CD4-positive, alpha-beta T cell treated with Interleukin-21 for 1 hour (primary cell): ENCODE results near the gene COL20A1.

Experiments
- DNase-seq: peaks from one replicate; pipeline ENCODE4 v3.0.0-alpha.2; 2020

Gene COL20A1

DNA sequence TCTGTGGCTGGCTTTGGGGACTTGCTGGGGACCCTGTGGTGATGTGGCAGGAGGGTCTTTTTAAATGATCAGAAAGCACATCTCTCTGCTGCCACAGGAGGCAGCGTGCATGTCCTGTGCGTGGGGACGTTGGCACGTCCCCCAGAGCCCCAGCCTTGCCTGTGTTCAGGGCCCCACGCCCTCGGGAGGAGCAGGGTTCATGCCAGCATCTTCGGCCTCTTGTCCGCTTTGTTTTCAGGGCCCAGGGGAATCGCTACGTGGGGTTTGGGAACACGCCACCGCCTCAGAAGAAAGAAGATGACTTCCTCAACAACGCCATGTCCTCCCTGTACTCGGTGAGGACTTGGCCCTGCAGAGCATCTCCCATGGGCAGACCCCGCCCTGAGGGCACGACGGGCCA is 14.3 kb upstream of the COL20A1 start:
- DNase-seq, result no peak

DNA sequence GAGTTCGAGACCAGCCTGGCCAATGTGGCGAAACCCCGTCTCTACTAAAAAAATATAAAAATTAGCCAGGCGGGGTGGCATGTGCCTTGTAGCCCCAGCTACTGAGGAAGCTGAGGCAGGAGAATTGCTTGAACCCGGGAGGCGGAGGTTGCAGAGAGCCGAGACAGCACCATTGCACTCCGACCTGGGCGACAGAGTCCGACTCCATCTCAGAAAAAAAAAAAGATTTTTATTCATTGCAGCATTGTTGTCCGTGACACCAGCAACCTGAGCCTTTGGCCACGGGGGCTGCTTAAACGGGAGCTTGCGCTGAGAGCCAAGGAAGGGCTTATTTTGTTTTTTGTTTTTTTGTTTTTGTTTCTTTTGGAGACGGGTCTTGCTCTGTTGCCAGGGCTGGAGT is 13.1 kb upstream of the COL20A1 start:
- no peak for DNase-seq

DNA sequence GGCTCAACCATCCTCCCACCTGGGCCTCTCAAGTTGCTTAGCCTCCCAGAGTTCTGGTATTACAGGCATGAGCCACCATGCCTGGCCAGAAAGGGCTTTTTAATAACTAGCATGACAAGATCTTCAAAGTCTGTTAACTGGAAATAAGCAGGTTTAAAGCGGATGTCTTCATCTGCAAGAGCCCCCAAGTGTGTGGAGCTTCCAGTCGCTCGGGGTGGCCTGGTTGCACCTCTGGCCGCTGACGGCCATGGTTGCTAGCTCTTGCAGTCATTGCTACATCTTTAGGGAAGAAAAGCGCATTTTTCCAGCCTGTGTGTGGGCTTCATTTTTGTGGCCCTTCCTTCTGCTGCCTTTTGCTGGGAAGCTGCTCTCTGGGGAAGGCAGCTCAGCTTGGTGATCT is 12.6 kb upstream of the COL20A1 start:
- no peak for DNase-seq

DNA sequence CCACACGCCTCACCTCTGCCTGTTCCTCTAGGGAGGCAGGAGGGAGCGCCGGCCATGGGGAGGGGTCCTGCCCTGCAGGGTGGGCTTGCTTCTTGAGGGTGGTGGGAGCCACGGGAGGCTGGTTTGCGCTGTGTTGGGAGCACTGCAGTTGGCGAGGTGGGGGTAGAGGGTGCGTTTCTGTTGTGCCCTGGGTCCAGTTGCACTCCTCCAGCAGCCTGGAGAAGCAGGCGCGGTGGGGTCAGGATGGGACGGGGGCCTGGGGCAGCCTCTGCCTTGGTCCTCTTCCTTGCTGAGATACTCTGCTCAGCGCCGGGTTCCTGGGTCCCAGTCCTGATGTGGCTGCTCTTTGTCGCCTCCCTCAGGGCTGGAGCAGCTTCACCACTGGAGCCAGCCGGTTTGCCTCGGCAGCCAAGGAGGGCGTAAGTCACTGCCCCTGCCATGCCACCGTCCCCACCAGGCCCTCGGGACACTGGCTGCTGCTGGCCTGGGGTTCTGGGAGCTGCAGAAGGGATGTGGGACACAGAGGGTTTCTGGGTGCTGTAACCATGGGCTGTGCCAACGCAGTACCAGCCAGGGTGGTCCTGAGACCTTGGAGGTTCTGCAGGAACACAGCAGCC is 11.9 kb upstream of the COL20A1 start:
- no peak for DNase-seq

DNA sequence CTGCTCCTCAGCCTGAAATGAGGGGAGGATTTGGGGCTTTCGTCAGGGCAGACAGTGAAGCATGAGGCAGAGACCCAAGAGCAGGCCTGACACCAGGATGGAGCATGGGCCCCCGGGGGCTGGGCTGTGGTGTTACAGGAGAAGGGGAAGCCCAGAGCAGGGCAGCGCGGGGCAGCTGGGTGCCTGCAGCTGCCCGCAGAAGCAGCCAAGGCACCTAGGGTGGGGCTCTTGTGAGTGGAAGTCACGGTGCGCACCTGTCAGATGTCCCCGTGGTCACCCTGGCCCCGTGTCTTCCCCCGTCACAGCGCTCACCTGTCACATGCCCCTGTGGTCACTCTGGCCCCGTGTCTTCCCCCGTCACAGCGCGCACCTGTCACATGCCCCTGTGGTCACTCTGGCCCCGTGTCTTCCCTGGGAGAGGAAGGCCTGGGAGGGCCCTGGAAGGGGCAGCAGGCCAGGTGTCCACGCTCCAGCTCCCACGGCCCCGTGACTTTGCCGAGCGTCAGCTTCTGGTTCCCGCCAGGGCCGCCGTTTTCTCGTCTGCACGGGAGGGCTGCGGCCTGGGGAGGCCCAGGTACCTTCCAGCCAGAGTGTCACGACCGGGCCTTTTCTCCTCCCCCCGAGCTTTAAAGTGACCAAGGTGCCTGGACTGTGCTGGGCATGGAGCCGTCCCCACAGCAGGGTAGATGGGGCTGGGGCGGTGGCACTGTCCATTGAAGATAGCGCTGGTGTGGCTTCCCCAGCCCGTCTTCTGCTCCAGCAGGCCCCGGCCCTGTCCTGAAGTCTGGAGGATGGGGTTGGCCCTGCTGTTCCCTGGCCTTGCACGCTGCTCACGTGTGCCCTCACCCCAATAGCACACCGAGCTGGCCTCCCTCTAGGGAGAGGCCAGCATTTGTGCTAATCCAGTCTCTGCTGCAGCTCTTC is 11.0 kb upstream of the COL20A1 start:
- no peak for DNase-seq

DNA sequence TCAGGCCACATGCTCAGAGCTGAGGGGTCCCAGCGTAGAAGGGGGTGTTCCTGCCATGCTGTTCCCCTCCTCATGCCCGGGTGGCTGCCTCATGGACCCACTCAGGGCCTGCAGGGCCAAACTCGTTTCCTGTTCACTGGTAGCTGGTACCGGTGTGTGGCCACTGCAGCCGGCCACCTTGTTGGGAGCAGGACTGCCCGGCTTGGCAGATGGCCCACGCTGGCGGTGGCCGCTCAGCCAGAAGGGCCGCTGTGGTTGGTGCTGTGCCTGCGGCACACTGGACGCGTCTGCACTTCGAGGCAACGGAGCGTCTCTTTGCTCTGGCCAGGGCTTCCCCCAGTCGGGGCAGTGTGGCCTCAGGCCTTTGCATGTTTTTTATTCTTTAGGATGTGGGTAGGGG is 10.0 kb upstream of the COL20A1 start:
- no peak for DNase-seq

DNA sequence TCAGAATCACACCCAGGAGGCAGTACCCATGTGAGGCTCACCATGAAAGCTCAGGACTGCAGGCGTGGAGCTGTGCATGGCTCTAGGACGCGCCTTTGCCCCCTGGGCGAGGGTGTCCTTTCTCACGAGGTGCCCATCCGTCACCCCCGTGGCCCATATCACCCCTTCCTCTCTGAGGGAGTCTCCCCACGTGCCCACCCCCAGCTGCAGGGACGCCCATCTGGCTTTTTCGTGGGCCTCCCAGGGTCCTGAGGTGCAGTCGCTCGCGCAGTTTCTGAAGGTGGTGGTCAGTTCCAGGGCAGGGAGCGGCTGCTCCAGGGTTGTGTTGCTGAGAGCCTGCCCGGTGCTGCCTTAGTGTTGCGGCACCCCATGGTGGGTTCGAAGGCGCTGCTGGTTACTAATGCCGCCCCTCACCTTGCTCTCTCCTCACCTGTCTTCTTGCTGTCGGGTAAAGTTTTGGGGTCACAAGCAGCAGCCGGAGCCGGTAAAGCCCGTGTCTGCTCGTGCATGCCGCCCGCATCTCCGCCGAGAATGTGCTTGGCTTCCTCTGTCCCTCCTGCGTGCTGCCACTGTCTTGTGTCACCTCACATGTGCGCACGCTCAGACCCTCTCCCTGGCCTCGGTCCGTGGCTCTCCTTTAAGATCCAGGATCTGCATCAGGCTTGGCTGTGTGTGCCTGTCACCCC is 9.4 kb upstream of the COL20A1 start:
- DNase-seq, result no peak

DNA sequence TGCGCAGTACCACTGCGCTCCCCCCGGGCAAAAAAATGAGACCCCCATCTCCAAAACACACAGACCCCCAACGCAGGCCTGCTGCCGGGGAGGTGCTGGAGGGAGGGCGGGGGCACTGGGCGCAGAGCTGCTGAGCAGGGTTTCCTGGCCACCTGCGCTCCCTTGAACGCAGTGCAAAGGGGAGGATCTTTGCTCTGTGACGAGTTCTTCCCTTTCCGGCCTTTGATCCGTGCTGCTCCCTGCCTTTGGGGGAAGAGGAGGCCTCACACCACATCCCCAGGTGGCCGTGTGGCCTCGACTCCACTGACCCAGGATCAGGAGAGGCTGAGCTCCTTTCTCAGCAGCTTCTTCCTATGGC is 8.9 kb upstream of the COL20A1 start:
- DNase-seq, result peak; percentile 41

DNA sequence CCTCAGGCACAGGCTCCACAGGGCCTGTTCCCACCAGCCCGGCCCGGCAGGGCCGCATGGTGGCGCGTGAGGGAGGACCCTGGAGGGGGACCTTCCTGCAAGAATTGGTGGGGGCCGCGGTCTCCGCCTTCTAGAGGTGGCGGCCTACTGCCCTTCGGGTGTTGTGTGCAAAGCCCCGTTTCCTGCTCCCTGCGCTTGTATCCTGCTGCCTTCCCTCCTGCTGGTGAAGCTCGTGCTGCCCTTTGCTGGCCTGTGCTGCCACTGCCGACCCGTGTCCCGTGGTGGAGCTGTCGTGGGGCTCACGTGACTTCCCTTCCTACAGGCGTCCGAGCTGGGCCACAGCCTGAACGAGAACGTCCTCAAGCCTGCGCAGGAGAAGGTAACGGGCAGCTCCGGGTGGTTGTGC is 8.4 kb upstream of the COL20A1 start:
- no peak for DNase-seq

DNA sequence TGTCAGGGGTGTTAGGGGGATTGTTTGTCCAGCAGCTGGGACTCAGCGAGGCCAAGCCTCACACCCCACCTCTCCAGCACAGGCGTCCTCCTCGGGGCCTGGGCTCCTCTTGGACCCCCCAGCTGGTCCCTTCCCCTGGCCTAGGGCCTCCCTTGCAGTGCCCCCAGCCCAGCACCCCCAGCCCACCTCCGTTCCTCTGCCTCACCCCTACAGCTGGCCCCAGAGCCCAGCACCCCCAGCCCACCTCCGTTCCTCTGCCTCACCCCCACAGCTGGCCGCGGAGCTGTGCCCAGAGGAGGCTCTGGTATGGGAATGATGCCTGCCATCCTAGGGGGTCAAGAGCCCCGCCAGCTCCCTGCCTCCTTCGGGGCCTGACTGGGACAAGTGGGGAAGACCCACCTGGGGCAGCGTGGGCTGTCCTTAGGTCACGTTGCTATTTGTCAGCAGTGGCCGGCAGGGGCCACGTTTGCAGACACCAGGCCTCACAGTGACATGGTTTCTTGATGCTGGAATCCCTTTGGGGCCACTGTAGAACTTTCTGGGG is 7.9 kb upstream of the COL20A1 start:
- DNase-seq, result no peak

DNA sequence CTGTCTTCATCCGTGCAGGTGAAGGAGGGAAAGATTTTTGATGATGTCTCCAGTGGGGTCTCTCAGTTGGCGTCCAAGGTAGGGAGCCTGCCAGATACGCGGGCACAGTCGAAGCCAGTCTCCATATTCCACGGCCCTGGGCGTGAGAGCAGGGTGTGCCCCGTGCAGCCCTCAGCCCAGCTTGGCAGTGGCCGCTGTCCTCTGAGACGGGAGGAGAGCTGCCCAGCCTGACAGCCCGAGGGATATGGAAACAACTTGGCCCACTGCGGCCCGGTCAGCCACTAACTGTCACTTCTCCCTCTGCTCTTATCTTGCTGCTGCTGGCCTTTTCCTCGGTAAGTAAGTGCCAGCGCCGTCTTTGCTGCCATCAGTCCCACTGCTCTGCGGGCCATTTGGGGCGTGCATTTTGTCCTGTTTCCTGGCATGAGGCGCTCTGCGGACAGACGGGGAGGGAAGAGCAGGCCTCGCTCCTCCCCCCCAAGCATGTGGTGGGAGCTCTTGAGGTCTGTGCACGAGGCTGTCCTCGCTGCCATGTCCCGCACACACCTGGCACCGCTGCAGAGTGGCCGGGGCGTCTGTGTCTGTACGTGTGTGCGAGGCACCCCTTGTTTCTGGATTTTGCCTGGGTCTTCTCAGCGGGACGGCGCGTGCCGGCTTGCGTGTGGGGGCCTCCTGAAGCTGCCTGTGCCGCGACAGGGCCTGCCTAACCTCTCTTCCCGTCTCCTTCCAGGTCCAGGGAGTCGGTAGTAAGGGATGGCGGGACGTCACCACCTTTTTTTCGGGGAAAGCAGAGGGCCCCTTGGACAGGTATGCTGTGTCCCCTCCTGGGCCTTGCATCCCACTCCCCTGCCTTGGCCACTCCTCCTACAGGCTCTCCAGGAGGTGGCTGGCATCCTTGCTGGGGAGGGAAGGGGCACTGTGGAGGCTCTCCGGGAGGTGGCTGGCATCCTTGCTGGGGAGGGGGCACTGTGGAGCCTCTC is 7.1 kb upstream of the COL20A1 start:
- DNase-seq, result no peak

DNA sequence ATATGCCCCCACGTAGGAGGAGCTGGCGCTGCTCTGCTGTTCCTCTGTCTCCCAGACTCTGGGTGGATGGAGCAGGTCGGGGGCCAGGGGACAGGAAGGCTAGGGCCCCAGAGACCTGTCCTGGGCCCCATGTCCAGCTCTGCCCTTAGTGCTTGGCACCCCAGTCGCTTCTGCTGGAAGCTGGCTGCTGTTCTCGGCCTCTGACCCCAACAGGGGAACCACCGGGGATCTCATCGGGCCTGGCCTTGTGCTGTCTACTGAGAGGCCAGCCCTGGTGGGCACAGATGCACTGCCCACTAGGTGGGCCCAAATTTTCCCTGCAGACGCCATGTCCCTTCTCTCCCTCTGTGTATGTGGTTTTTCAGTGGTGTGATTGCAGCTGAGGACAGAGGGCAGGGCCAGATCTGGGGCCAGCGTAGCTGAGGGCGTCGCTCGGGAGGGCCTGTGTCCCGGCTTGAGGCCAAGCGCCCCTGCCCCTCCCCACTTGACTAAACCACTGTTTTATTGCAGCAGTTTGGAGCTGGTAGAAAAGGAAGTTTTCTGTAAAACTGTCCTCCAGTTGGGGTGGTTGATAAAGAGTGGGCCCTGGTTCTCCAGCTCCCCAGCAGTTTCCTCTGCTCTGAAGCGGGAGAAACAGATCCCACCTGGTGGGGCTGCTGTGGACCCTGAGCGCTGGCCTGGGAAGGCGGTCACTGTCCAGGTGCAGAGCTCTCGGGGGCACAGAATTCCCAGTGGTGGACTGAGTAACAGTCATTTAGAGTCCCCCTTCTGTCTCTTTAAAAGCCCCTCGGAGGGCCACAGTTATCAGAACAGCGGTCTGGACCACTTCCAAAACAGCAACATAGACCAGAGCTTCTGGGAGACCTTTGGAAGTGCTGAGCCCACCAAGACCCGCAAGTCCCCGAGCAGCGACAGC is 5.9 kb upstream of the COL20A1 start:
- DNase-seq, result no peak

DNA sequence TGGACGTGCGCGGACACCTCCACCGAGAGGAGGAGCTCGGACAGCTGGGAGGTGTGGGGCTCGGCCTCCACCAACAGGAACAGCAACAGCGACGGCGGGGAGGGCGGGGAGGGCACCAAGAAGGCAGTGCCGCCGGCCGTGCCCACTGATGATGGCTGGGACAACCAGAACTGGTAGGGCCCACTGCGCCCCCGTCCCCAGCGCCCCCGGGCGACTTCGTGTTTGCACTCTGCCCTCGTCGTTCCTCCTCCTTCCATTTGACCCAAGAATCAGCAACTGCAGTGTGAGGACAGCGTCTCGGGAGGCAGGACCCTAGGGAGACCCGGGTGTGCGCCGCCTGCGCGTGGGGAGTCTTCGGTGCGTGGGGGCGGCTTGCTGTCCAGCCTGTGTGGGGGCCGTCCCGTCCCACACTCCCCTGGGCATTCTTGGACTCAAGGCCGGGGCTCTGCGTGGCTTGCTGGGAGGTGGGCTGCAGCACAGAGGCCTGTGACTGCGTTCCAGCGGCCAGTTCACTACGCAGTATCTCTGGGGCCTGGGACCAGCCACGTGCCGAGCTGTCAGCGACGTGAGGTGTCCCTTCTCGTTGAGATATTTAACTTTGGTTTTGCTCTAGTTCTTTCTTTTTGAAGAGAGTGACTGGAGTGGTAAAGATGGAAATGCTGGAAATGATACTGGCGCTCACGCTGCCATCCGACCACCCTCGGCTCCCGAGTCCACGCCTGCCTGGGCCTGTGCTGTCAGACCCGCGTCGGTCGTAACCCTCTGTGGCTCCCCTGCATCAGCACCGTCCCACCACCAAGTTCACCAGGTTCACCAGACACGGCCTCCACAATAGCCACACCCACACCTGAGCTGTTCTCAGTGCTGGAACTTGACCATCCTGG is 5.0 kb upstream of the COL20A1 start:
- no peak for DNase-seq

DNA sequence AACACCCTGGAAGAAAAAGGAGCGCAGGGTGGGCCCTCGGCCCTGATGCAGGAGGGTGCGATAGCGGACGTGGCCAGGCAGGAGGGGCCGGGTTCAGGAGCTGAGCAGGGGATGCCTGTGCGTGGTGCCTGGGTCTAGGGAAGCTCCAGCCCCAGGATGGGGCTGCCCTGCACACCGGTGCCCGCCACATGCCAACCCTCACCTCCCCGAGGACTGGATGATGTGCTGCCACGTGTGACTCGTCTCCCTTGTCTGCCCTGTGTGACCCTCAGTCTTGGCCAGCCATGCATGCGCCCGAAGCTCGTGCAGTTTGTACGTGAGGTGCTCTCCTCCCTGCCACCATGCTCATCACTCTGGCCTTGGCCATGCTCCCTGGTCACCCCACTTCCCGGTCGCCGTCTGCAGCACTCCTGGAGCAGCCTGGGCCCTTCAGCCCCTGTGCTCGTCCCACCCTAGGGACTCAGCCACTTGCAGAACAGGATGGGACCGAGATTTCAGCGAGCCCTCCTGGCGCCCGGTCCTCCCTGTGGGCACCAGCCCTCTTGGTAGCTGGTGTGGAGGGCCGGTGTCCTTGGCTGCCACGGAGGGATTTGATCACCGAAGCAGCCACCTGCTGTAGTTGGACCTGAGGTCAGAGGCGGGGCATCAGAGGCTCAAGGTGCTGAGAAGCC is 4.3 kb upstream of the COL20A1 start:
- no peak for DNase-seq

DNA sequence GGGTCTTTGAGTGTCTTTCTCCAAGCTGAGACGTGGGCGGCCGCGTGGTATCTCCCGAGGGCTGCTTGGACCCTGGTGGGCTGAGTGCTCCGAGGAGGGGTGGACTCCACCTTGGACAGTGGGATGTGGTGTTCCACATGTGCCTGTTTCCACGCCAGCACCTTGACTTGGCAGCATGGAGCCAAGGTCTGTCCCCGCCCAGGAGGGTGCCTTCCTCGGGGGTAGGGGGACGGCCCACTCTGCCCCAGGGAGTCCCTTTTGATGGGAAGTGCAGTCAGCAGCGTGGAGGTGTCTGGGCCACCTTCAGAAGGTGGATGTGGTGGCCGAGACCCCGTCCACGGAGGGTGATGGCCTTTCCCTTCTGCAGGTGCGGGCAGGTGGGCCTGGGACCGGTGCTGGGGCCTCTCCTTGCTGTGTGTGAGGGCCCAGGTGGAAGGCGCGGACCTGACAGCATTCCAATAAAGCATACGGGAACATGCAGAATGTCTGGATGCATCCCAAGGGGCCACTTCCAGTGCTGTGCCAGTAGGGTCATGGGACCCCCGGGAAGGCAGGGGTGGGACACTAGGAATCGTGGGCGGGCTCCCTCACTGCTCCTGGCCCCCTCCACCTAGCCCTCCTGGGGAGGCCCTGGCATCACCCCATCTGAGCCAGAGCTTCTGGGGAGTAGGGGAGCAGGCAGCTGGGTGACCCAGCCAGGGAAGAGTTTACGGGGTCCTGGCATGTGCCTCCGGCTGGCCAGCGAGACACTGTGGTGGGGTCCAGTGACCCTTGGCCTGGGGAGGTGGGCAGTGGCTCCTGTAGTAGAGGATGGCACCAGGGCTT is 3.5 kb upstream of the COL20A1 start:
- DNase-seq, result no peak

DNA sequence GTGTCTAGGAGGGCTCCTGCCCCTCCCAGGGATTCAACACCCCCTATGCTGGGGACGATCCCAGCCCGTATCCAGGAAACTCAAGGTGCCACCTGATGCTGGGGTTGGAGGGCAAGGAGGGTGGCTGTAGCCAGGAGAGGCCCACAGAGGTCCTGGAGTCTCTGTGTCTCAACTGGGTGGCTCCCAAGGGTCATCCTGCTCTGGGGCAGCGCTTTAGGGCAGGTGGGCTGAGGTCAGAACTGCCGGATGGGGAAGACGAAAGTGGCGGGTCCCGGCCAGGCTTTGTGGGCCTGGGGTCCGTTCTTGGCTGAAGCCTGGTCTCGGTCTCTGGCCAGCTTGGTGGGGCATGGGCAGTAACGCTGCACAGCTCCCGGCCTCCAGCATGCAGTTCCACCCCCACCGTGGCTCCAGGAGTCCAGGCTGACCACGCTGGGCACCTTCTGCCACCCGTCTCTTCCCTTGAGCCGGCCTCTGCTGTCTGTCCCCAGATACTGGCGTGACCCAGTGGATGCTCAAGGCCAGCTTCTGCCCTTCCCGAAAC is 2.8 kb upstream of the COL20A1 start:
- DNase-seq, result no peak

DNA sequence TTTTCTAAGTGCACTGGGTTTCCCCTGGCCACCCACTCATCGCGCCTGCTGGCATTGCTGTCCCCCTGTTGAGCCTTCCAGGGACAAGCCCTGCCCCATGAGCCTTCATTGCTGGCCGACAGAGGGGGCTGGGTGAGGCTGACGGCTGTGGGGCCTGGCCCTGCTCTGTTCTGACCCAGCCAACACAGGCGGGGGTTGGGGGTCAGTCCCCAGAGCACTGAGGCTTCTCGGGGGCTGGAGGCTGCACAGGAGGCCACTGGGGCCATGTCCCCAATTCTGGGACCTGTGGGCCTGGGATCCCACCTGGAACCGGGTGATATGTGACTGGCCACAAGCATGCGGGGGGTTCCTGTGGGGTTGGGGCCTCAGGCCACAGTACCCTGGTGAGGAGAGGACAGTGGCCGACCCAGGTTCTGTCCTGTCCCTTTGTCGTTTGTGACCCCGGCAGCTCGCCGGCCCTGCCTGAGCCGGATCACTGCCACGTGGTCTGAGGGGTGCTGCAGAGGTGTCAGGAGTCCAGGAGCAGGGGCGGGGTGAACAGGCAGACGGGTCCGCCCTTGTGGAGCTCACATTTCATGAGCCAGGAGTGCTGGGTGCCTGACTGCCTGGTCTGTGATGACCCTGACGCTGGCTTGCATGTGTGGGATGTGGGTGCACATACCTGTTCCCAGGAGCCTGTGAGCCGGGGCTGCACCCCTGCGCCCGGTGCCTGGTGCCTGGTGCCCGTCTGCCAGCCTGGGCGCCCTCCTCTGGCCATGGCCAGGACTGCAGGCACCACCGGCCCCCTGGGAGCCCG is 2.1 kb upstream of the COL20A1 start:
- DNase-seq, result peak; percentile 47

DNA sequence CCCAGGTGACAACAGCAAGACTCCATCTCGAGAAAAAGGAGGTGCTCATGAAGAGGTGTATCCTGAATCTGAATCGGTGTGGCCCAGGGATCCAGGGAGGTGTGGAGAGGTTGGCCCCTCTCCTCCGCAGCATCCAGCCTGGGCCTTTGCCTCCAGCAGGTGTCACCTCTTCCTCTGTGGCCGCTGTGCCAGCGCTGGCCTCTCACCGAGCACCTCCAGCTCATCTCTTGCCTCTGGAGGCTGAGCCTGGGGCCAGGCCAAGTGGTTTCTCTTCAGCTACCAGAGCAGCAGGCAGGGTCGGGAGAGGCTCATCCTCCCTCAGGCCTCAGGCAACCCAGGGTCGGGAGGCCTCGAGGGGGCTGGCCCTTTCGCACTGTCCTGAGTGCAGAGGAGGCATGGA is 1.2 kb upstream of the COL20A1 start:
- DNase-seq, result no peak
